Trophoblast cell (in vitro differentiated cells and primary cell): ENCODE results near the gene ARG1.

ENCODE experiments used
- DNase-seq, 2 donors: peaks; one replicate each; pipeline ENCODE4 v3.0.0-alpha.2; 2016
- H2AFZ ChIP-seq: 2 replicates; pipeline ENCODE4 v1.6.1; 2013; ENCODE audit warnings: low read length, moderate library complexity, mild to moderate bottlenecking; ENCODE audit not compliant: insufficient read depth, poor library complexity
- H2AK5ac ChIP-seq: 2 replicates; pipeline ENCODE4 v1.6.1; 2013; ENCODE audit warnings: mild to moderate bottlenecking, low read length
- H2BK120ac ChIP-seq: 2 replicates; pipeline ENCODE4 v1.6.1; 2013; ENCODE audit warnings: low read length, mild to moderate bottlenecking, moderate library complexity; ENCODE audit not compliant: insufficient read depth, poor library complexity
- H2BK12ac ChIP-seq: 2 replicates; pipeline ENCODE4 v1.6.1; 2013; ENCODE audit warnings: mild to moderate bottlenecking, low read length, moderate library complexity
- H2BK5ac ChIP-seq: 2 replicates; pipeline ENCODE4 v1.6.1; 2013; ENCODE audit warnings: low read length, low read depth, moderate library complexity, mild to moderate bottlenecking; ENCODE audit not compliant: poor library complexity
- H3K14ac ChIP-seq: 2 replicates; pipeline ENCODE4 v1.6.1; 2013; ENCODE audit warnings: mild to moderate bottlenecking, low read length
- H3K18ac ChIP-seq: 2 replicates; pipeline ENCODE4 v1.6.1; 2013; ENCODE audit warnings: mild to moderate bottlenecking, low read length
- H3K23ac ChIP-seq: 2 replicates; pipeline ENCODE4 v1.6.1; 2013; ENCODE audit warnings: low read length
- H3K27ac ChIP-seq: 2 replicates; pipeline ENCODE4 v1.5.1; 2013; ENCODE audit warnings: low read depth, mild to moderate bottlenecking, inconsistent platforms, low read length, moderate library complexity
- H3K27me3 ChIP-seq: 2 replicates; pipeline ENCODE4 v1.6.1; 2013; ENCODE audit warnings: inconsistent platforms, mild to moderate bottlenecking, low read length, moderate library complexity; ENCODE audit not compliant: insufficient read depth
- H3K36me3 ChIP-seq, 2 experiments: 1 replicate in 1 of 2; 2 replicates in 1 of 2; pipeline ENCODE4 v1.6.1; 2013; ENCODE audit warnings: low read length in 2 of 2, mild to moderate bottlenecking in 2 of 2, moderate library complexity in 1 of 2; ENCODE audit not compliant: insufficient read depth in 2 of 2, control insufficient read depth in 1 of 2
- H3K4ac ChIP-seq: 2 replicates; pipeline ENCODE4 v1.6.1; 2013; ENCODE audit warnings: low read depth, mild to moderate bottlenecking, low read length, moderate library complexity
- H3K4me1 ChIP-seq, 2 experiments: 1 replicate in 1 of 2; 2 replicates in 1 of 2; pipeline ENCODE4 v1.6.1; 2013; ENCODE audit warnings: low read length in 2 of 2, mild to moderate bottlenecking in 2 of 2, moderate library complexity in 1 of 2; ENCODE audit not compliant: insufficient read depth in 2 of 2, control insufficient read depth in 1 of 2
- H3K4me2 ChIP-seq: 2 replicates; pipeline ENCODE4 v1.6.1; 2013; ENCODE audit warnings: inconsistent platforms, mild to moderate bottlenecking, low read length, moderate library complexity
- H3K4me3 ChIP-seq: 2 replicates; pipeline ENCODE4 v1.5.1; 2013; ENCODE audit warnings: mild to moderate bottlenecking, low read depth, low read length, inconsistent platforms
- H3K79me1 ChIP-seq: one replicate; pipeline ENCODE4 v1.6.1; 2013; ENCODE audit warnings: low read length
- H3K79me2 ChIP-seq: 2 replicates; pipeline ENCODE4 v1.6.1; 2013; ENCODE audit warnings: low read length, mild to moderate bottlenecking; ENCODE audit not compliant: control insufficient read depth, insufficient read depth, poor library complexity
- H3K9ac ChIP-seq: 2 replicates; pipeline ENCODE4 v1.6.1; 2013; ENCODE audit warnings: mild to moderate bottlenecking, low read length
- H3K9me3 ChIP-seq: 2 replicates; pipeline ENCODE4 v1.6.1; 2013; ENCODE audit warnings: low read depth, mild to moderate bottlenecking, control low read depth, inconsistent platforms, low read length; ENCODE audit not compliant: insufficient read depth
- H4K12ac ChIP-seq: 2 replicates; pipeline ENCODE4 v1.6.1; 2013; ENCODE audit warnings: low read depth, mild to moderate bottlenecking, low read length, moderate library complexity
- H4K8ac ChIP-seq: 2 replicates; pipeline ENCODE4 v1.6.1; 2013; ENCODE audit warnings: low read depth, mild to moderate bottlenecking, low read length, moderate library complexity
- H4K91ac ChIP-seq: one replicate; pipeline ENCODE4 v1.6.1; 2013; ENCODE audit warnings: low read depth, mild to moderate bottlenecking, low read length, moderate library complexity
- WGBS: extraction: QIAGEN DNeasy Blood & Tissue Kit; methylation state at CpG from one replicate; pipeline ENCODE4 v1.1.7; 2013; ENCODE audit warnings: missing lambda C conversion rate; ENCODE audit not compliant: insufficient read length, insufficient coverage; ENCODE audit errors: extremely low coverage; 5-methylcytosine and 5-hydroxymethylcytosine counted together

The ARG1 gene

DNA sequence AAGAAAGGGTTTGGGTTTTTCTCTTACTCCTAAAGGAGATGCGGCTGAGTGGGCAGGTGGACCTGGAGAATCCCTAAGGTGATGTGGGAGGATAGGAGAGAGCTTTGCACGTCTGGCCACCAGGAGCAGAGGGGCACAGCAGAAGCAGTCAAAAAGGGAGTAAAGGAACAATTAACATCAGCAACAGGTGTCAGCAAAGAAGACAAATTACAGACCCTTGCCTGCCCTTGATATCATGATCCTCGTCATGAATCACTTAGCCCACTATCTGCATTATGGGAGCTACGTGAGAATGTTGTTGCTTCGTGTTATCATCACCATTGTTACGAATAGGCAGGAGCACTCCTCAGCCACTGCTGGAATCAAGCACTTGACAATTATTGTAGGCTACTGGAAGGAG is 25.5 kb upstream of the ARG1 start:
- no peaks in the 10 kb centered on the region for H3K36me3 ChIP-seq

DNA sequence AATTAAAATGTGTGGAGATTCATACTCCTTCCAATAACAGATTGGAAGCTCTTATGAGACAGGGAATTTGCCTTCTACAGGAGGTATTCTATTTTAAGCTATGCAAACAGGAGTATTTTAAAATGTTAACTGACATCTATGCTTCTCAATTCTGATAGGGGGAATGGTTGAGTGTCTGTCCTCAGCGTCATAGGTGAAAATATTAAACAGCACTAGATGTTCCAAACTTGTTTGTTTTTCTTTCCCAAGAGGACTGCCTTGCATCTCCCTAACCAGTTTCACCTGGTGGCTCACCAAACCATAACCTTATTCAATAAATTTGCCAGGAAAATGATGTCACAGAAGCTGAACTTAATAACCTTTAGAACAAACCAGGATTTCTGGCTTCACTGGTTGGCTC is 24.6 kb upstream of the ARG1 start:
- Histone ChIP-seq H3K23ac (no peak overlapping the region), H4K8ac (no peak overlapping the region), H2BK5ac (no peak overlapping the region), H2AFZ (no peak overlapping the region), H2AK5ac (no peak overlapping the region), H2BK120ac (no peak overlapping the region), H3K14ac (no peak overlapping the region), H3K79me2 (no peaks in the 10 kb centered on the region), H3K18ac (no peak overlapping the region), H3K4me3 (no peak overlapping the region), H3K36me3 (no peaks in the 10 kb centered on the region), H3K9ac (no peak overlapping the region), H3K27me3 (no peaks in the 10 kb centered on the region), H4K91ac (no peak overlapping the region), H4K12ac (no peak overlapping the region), H3K4me1 (no peaks in the 10 kb centered on the region), H3K79me1 (no peaks in the 10 kb centered on the region), H3K9me3 (no peaks in the 10 kb centered on the region), H3K4me2 (no peak overlapping the region), H2BK12ac (no peak overlapping the region), H3K27ac (no peak overlapping the region), H3K4ac (no peak overlapping the region)
- DNase-seq = no peak
- no CpG with 5 or more reads among the region's 1 CpG for WGBS

More for the DNA sequence above, 25.5 kb upstream of the ARG1 start:
- H3K4me2 ChIP-seq = no peak overlapping the region
- no peaks in the 10 kb centered on the region for H3K4me1 ChIP-seq
- no peak overlapping the region for H2BK5ac ChIP-seq
- no peak overlapping the region for H3K9ac ChIP-seq
- no peak overlapping the region for H4K8ac ChIP-seq
- H3K79me2 ChIP-seq = no peaks in the 10 kb centered on the region
- H3K23ac ChIP-seq = no peak overlapping the region
- no peak overlapping the region for H2AK5ac ChIP-seq
- no peaks in the 10 kb centered on the region for H3K9me3 ChIP-seq
- no peaks in the 10 kb centered on the region for H3K79me1 ChIP-seq
- no peaks in the 10 kb centered on the region for H3K27me3 ChIP-seq
- no peak for DNase-seq
- no peak overlapping the region for H2BK120ac ChIP-seq
- H3K18ac ChIP-seq = no peak overlapping the region
- no peak overlapping the region for H3K14ac ChIP-seq
- no peak overlapping the region for H3K27ac ChIP-seq
- H3K4me3 ChIP-seq = no peak overlapping the region
- no peak overlapping the region for H4K91ac ChIP-seq
- WGBS = no CpG with 5 or more reads among the region's 6 CpGs
- H3K4ac ChIP-seq = no peak overlapping the region
- H2BK12ac ChIP-seq = no peak overlapping the region
- no peak overlapping the region for H4K12ac ChIP-seq
- H2AFZ ChIP-seq = no peak overlapping the region

DNA sequence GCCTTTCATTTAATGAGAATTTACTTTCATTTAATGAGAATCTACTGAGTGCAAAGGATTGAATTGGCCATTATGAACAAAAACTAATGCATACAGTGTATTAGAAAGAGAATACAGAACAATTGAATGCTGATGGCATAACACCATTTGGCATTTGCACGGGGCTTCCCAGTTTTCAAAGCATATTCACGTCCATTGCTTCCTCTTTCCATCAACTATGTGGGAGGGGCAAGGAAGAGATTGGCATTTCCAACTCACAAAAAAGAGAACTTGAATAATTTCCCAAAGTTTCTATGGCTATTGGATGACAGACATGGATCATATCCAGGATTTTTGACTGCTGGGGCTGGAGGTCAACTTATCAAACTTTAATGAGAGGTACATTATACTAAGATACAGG is 23.2 kb upstream of the ARG1 start:
- no peak overlapping the region for H2AK5ac ChIP-seq

DNA sequence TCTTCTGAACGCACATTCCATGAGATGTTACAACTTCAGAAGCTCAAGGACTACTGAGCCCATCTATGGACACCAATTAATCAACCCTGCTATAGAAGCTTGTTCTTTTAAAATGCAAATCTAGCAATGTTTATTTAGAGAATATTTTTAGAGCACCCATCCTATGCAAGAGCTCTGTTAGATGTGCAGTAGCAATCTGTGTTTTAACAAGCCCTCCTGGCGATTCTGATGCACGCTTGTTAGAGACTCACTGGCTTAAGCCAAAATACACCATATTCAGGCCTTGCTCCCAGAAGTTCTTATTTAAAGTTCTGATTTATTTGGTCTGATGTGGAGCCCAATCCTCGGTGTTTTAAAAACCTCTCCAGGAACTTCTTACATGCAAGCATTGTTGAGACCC is 21.1 kb upstream of the ARG1 start:
- Histone ChIP-seq H4K8ac (no peak overlapping the region), H3K9me3 (no peaks in the 10 kb centered on the region), H2AK5ac (no peak overlapping the region), H3K4ac (no peak overlapping the region), H2AFZ (no peak overlapping the region), H3K4me1 (no peaks in the 10 kb centered on the region), H3K27ac (no peak overlapping the region), H2BK12ac (no peak overlapping the region), H4K91ac (no peak overlapping the region), H2BK120ac (no peak overlapping the region), H3K23ac (no peak overlapping the region), H3K14ac (no peak overlapping the region), H3K36me3 (no peaks in the 10 kb centered on the region), H3K4me3 (no peak overlapping the region), H3K79me1 (no peaks in the 10 kb centered on the region), H3K27me3 (no peaks in the 10 kb centered on the region), H3K18ac (no peak overlapping the region), H2BK5ac (no peak overlapping the region), H3K9ac (no peak overlapping the region), H3K4me2 (no peak overlapping the region), H4K12ac (no peak overlapping the region), H3K79me2 (no peaks in the 10 kb centered on the region)
- DNase-seq = no peak
- no CpG with 5 or more reads among the region's 4 CpGs for WGBS

More for the DNA sequence above, 23.2 kb upstream of the ARG1 start:
- Histone ChIP-seq H3K9ac (no peak overlapping the region), H3K79me1 (no peaks in the 10 kb centered on the region), H3K14ac (no peak overlapping the region), H2BK120ac (no peak overlapping the region), H4K8ac (no peak overlapping the region), H3K23ac (no peak overlapping the region), H3K27ac (no peak overlapping the region), H3K4me3 (no peak overlapping the region), H2BK5ac (no peak overlapping the region), H3K79me2 (no peaks in the 10 kb centered on the region), H3K4me1 (no peaks in the 10 kb centered on the region), H3K18ac (no peak overlapping the region), H3K27me3 (no peaks in the 10 kb centered on the region), H3K4me2 (no peak overlapping the region), H3K9me3 (no peaks in the 10 kb centered on the region), H2AFZ (no peak overlapping the region), H3K36me3 (no peaks in the 10 kb centered on the region), H2BK12ac (no peak overlapping the region), H4K91ac (no peak overlapping the region), H4K12ac (no peak overlapping the region), H3K4ac (no peak overlapping the region)
- no peak for DNase-seq
- no CpG with 5 or more reads among the region's 2 CpGs for WGBS
